Subcutaneous adipose tissue (tissue), 4 donors: ENCODE data around the gene TECPR2. TPM values are rescaled to one million over a fixed set of nuclear protein-coding genes. Genes with fewer than 3 reads are reported as not detected.

Experiments
- CTCF ChIP-seq: fragments of 450-650 bp; IDR thresholded peaks from one replicate; pipeline ENCODE4 v1.5.1; 2016; ENCODE audit warnings: low read depth, mild to moderate bottlenecking, control low read depth, antibody characterized with exemption, moderate library complexity
- total RNA-seq, 4 donors: library from RNA; depleted of rRNA; stranded (reverse); fragments of >200 nt; gene quantifications; one replicate each; pipeline ENCODE4 v1.1.0, GENCODE V29; 2016

TECPR2 gene
- total RNA-seq, 4 donors from 2014 or later: 14.4 to 23.0 (median 15.0) TPM

- TF ChIP-seq CTCF: no peak
Measured at GRCh38 chr14:102454711-102455110, 92.0 kb downstream of the TECPR2 start.

GRCh38 chr14:102457509-102457908 is 94.8 kb downstream of the TECPR2 start:
- TF ChIP-seq CTCF: no peak

- no peak for TF ChIP-seq CTCF
Measured at GRCh38 chr14:102461490-102462338, 99.0 kb downstream of the TECPR2 start.

- TF ChIP-seq CTCF: no peak
Measured at GRCh38 chr14:102462391-102462790, 99.7 kb downstream of the TECPR2 start.

- no peak for TF ChIP-seq CTCF
Measured at GRCh38 chr14:102464006-102464405, 101.3 kb downstream of the TECPR2 start.

GRCh38 chr14:102464846-102465341 is 102.2 kb downstream of the TECPR2 start:
- TF ChIP-seq CTCF: no peak

- no peak for TF ChIP-seq CTCF
Measured at GRCh38 chr14:102469261-102469660, 106.5 kb downstream of the TECPR2 start.
